IMR-90 (cell line): ENCODE results near the gene FTO. TPM values are rescaled to one million over a fixed set of nuclear protein-coding genes. Genes with fewer than 3 reads are reported as not detected.

ENCODE experiments used
- ATAC-seq: fragments of 200-7000 bp; cut with Tn5 transposase; 2 replicates; pipeline ENCODE4 v1.9.1; 2020; ENCODE audit warnings: low read depth, mild to moderate bottlenecking, moderate library complexity
- BruUV-seq: library from RNA; stranded (reverse); fragments of 400-500 nt; replicated peaks from 2 replicates; lab custom pipeline; 2021; lab: Mats Ljungman, UMichigan
- CTCF ChIA-PET: fragments of 300-600 bp; formaldehyde crosslinking; extraction: SDS; loops from one replicate; lab custom pipeline; 2021; ENCODE audit warnings: antibody characterized with exemption; lab: Yijun Ruan, JAX
- POLR2A ChIA-PET: fragments of 300-600 bp; sonication (Branson Sonifier 250); formaldehyde crosslinking; loops from one replicate; lab custom pipeline; 2022; ENCODE audit warnings: antibody characterized with exemption; ENCODE audit not compliant: unreplicated experiment; lab: Charles Lee
- DNase-seq: peaks from one replicate; pipeline ENCODE4 v3.0.0; 2013
- H2AFZ ChIP-seq: replicated peaks from 2 replicates; pipeline ENCODE3; 2013; ENCODE audit warnings: low read length, mild to moderate bottlenecking; ENCODE audit not compliant: poor library complexity
- H2AK5ac ChIP-seq: 2 replicates; pipeline ENCODE4 v1.6.1; 2013; ENCODE audit warnings: low read depth, low read length, inconsistent platforms
- H2AK9ac ChIP-seq: replicated peaks from 2 replicates; pipeline ENCODE3; 2013; ENCODE audit warnings: mild to moderate bottlenecking, low read depth, low read length, moderate library complexity; ENCODE audit not compliant: poor library complexity
- H2BK120ac ChIP-seq: 2 replicates; pipeline ENCODE4 v1.6.1; 2013; ENCODE audit warnings: low read depth, low read length, inconsistent platforms
- H2BK15ac ChIP-seq: 3 replicates; pipeline ENCODE4 v1.6.1; 2013; ENCODE audit warnings: low read depth, low read length, inconsistent platforms
- H2BK20ac ChIP-seq: 2 replicates; pipeline ENCODE4 v1.6.1; 2013; ENCODE audit warnings: low read depth, mild to moderate bottlenecking, inconsistent platforms, low read length, moderate library complexity
- H2BK5ac ChIP-seq: 2 replicates; pipeline ENCODE4 v1.6.1; 2013; ENCODE audit warnings: mild to moderate bottlenecking, low read depth, low read length, inconsistent platforms; ENCODE audit not compliant: poor library complexity, severe bottlenecking
- H3K14ac ChIP-seq: replicated peaks from 2 replicates; pipeline ENCODE4 v1.6.1; 2013; ENCODE audit warnings: low read depth, low read length, inconsistent platforms
- H3K18ac ChIP-seq: 2 replicates; pipeline ENCODE4 v1.6.1; 2013; ENCODE audit warnings: low read depth, low read length, control low read depth
- H3K23ac ChIP-seq: 2 replicates; pipeline ENCODE4 v1.6.1; 2013; ENCODE audit warnings: low read depth, low read length, inconsistent platforms
- H3K27ac ChIP-seq: 2 replicates; pipeline ENCODE4 v1.5.1; 2013; ENCODE audit warnings: mild to moderate bottlenecking, control low read depth, low read length; ENCODE audit not compliant: insufficient read depth
- H3K27me3 ChIP-seq: 2 replicates; pipeline ENCODE4 v1.6.1; 2013; ENCODE audit warnings: low read length; ENCODE audit not compliant: control insufficient read depth, insufficient read depth
- H3K36me3 ChIP-seq: 2 replicates; pipeline ENCODE4 v1.6.1; 2013; ENCODE audit warnings: low read length, mixed read lengths; ENCODE audit not compliant: control insufficient read depth, insufficient read depth
- H3K4ac ChIP-seq: 2 replicates; pipeline ENCODE4 v1.6.1; 2013; ENCODE audit warnings: low read depth, low read length, inconsistent platforms
- H3K4me1 ChIP-seq: 2 replicates; pipeline ENCODE4 v1.6.1; 2013; ENCODE audit warnings: low read length, mixed read lengths; ENCODE audit not compliant: control insufficient read depth, insufficient read depth
- H3K4me2 ChIP-seq: 2 replicates; pipeline ENCODE4 v1.6.1; 2013; ENCODE audit warnings: low read depth, mild to moderate bottlenecking, control low read depth, low read length, moderate library complexity
- H3K4me3 ChIP-seq: 2 replicates; pipeline ENCODE4 v1.5.1; 2013; ENCODE audit warnings: low read depth, mild to moderate bottlenecking, control low read depth, low read length, moderate library complexity; ENCODE audit not compliant: insufficient read depth
- H3K56ac ChIP-seq: 2 replicates; pipeline ENCODE4 v1.6.1; 2013; ENCODE audit warnings: low read length, inconsistent platforms; ENCODE audit not compliant: insufficient read depth; ENCODE audit errors: extremely low read depth
- H3K79me1 ChIP-seq, 2 experiments: 2 replicates each; pipeline ENCODE4 v1.6.1; 2013; ENCODE audit warnings: low read length in 2 of 2, inconsistent platforms in 1 of 2, low read depth in 1 of 2
- H3K9ac ChIP-seq: 2 replicates; pipeline ENCODE4 v1.6.1; 2013; ENCODE audit warnings: low read depth, low read length, control low read depth
- H3K9me1 ChIP-seq: 2 replicates; pipeline ENCODE4 v1.6.1; 2013; ENCODE audit warnings: low read length, inconsistent platforms; ENCODE audit not compliant: insufficient read depth
- H3K9me3 ChIP-seq: 2 replicates; pipeline ENCODE4 v1.6.1; 2013; ENCODE audit warnings: low read length; ENCODE audit not compliant: control insufficient read depth, insufficient read depth
- H4K20me1 ChIP-seq: 2 replicates; pipeline ENCODE4 v1.6.1; 2013; ENCODE audit warnings: low read length, inconsistent platforms; ENCODE audit not compliant: insufficient read depth
- H4K5ac ChIP-seq: 2 replicates; pipeline ENCODE4 v1.6.1; 2013; ENCODE audit warnings: mild to moderate bottlenecking, low read depth, low read length, control low read depth
- H4K8ac ChIP-seq, 2 experiments: 2 replicates each; pipeline ENCODE4 v1.6.1; 2013; ENCODE audit warnings: low read depth in 2 of 2, low read length in 2 of 2, control low read depth in 1 of 2, inconsistent platforms in 1 of 2
- H4K91ac ChIP-seq: 2 replicates; pipeline ENCODE4 v1.6.1; 2013; ENCODE audit warnings: low read depth, low read length, inconsistent platforms; ENCODE audit not compliant: insufficient read depth
- BHLHE40 ChIP-seq: fragments of 150-350 bp; IDR thresholded peaks from 2 replicates; pipeline ENCODE4 v1.6.1; 2016; ENCODE audit warnings: mild to moderate bottlenecking, low read depth, low read length
- CEBPB ChIP-seq: IDR thresholded peaks from 2 replicates; pipeline ENCODE4 v1.6.1; 2012; ENCODE audit warnings: low read depth, low read length, improper control_type of control experiment
- CHD1 ChIP-seq: IDR thresholded peaks from 2 replicates; pipeline ENCODE4 v1.6.1; 2012; ENCODE audit warnings: low read depth, low read length, improper control_type of control experiment
- MAFK ChIP-seq: IDR thresholded peaks from 2 replicates; pipeline ENCODE4 v1.6.1; 2012; ENCODE audit warnings: low read depth, low read length, improper control_type of control experiment
- MXI1 ChIP-seq: IDR thresholded peaks from 2 replicates; pipeline ENCODE4 v1.6.1; 2012; ENCODE audit warnings: low read depth, mild to moderate bottlenecking, low read length, moderate library complexity, borderline replicate concordance
- POLR2A ChIP-seq: IDR thresholded peaks from 2 replicates; pipeline ENCODE4 v1.6.1; 2012; ENCODE audit warnings: mild to moderate bottlenecking, low read depth, low read length
- RAD21 ChIP-seq: IDR thresholded peaks from 2 replicates; pipeline ENCODE4 v1.6.1; 2012; ENCODE audit warnings: low read length, improper control_type of control experiment
- RFX5 ChIP-seq: IDR thresholded peaks from 2 replicates; pipeline ENCODE4 v1.8.0; 2012; ENCODE audit warnings: low read depth, mild to moderate bottlenecking, low read length, moderate library complexity
- SMC3 ChIP-seq: fragments of 150-350 bp; IDR thresholded peaks from 2 replicates; pipeline ENCODE4 v1.6.1; 2016; ENCODE audit warnings: low read depth, mild to moderate bottlenecking, antibody characterized with exemption, low read length, moderate library complexity
- USF2 ChIP-seq: fragments of 150-350 bp; IDR thresholded peaks from 2 replicates; pipeline ENCODE4 v1.6.1; 2017; ENCODE audit warnings: mild to moderate bottlenecking, antibody characterized with exemption, low read length, low read depth
- WGBS, 2 experiments: methylation state at CpG; one replicate each; pipeline versions ENCODE4 v1.1.5 to v1.1.7; 2013; ENCODE audit warnings: missing lambda C conversion rate in 2 of 2; ENCODE audit not compliant: insufficient read length in 1 of 2; ENCODE audit errors: extremely low coverage in 2 of 2; 5-methylcytosine and 5-hydroxymethylcytosine counted together
- dilution Hi-C: fragments of 300-500 bp; cut with HindIII; formaldehyde crosslinking; loops from one replicate; pipeline ENCODE4 v1.14.3; 2018; ENCODE audit warnings: low sequenced_read_pairs; ENCODE audit not compliant: unreplicated experiment
- in situ Hi-C: fragments of 300-500 bp; cut with MboI; formaldehyde crosslinking; loops from 3 replicates; pipeline ENCODE4 v1.14.3; 2019; ENCODE audit warnings: low sequenced_read_pairs, inconsistent platforms, mixed read lengths
- intact Hi-C: fragments of 100-400 bp; cut with micrococcal nuclease; formaldehyde crosslinking; loops from 2 replicates; pipeline ENCODE4 v1.10.0; 2022
- polyA plus RNA-seq, 3 experiments: library from polyadenylated mRNA; depleted of rRNA; stranded (reverse); fragments of >200 nt; gene quantifications; 2 replicates each; pipeline ENCODE4 v1.2.3, GENCODE V29; 2012; ENCODE audit warnings: low replicate concordance in 1 of 3
- total RNA-seq: library from RNA; depleted of rRNA; stranded (reverse); fragments of >200 nt; gene quantifications from 2 replicates; pipeline ENCODE4 v1.2.3, GENCODE V29; 2012
- TF ChIP-seq, protein P1 (sequence below): conservative IDR thresholded peaks from 2 replicates; pipeline ENCODE4 v1.5.1; 2012; ENCODE audit warnings: mild to moderate bottlenecking, low read depth, low read length, improper control_type of control experiment

Gene FTO
- total and polyA plus RNA-seq, 2 of the 4 experiments (the other 2 are of a cell fraction) = 70.3 to 132 TPM

GRCh38 chr16:53812914-53813313, 109.0 kb downstream of the FTO start:
- Histone ChIP-seq H4K20me1 (no peaks in the 10 kb centered on the region), H4K91ac (no peak overlapping the region), H3K27ac (no peak overlapping the region), H3K56ac (no peak overlapping the region), H3K4me2 (no peak overlapping the region), H2AK9ac (no peak overlapping the region), H4K8ac (no peak overlapping the region), H3K79me1 (peaks cover 40 to 44% of the 10 kb centered on the region in 2 experiments), H3K14ac (no peak overlapping the region), H2BK120ac (no peak overlapping the region), H2AFZ (no peak overlapping the region), H2AK5ac (no peak overlapping the region), H4K5ac (no peak overlapping the region), H3K4me1 (peaks cover 16% of the 10 kb centered on the region), H3K9ac (no peak overlapping the region), H3K36me3 (peaks cover 3% of the 10 kb centered on the region; the same call in 1 of the 2 replicates), H3K27me3 (no peaks in the 10 kb centered on the region), H3K4me3 (no peak overlapping the region), H2BK20ac (no peak overlapping the region), H3K9me1 (peaks cover 11% of the 10 kb centered on the region; the same call in 1 of the 2 replicates), H2BK5ac (no peak overlapping the region), H3K18ac (no peak overlapping the region), H3K23ac (no peak overlapping the region), H2BK15ac (no peak overlapping the region), H3K9me3 (no peaks in the 10 kb centered on the region), H3K4ac (no peak overlapping the region)
- in situ Hi-C loops = no loop called here
- BruUV-seq = no TSS peak
- dilution Hi-C loops = no loop called here
- TF ChIP-seq RFX5 (no peak), CEBPB (no peak), POLR2A (no peak), BHLHE40 (no peak), MXI1 (no peak), MAFK (no peak), USF2 (no peak), SMC3 (no peak), RAD21 (no peak), CHD1 (no peak)
- TF ChIP-seq, protein P1, sequence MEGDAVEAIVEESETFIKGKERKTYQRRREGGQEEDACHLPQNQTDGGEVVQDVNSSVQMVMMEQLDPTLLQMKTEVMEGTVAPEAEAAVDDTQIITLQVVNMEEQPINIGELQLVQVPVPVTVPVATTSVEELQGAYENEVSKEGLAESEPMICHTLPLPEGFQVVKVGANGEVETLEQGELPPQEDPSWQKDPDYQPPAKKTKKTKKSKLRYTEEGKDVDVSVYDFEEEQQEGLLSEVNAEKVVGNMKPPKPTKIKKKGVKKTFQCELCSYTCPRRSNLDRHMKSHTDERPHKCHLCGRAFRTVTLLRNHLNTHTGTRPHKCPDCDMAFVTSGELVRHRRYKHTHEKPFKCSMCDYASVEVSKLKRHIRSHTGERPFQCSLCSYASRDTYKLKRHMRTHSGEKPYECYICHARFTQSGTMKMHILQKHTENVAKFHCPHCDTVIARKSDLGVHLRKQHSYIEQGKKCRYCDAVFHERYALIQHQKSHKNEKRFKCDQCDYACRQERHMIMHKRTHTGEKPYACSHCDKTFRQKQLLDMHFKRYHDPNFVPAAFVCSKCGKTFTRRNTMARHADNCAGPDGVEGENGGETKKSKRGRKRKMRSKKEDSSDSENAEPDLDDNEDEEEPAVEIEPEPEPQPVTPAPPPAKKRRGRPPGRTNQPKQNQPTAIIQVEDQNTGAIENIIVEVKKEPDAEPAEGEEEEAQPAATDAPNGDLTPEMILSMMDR = no peak
- ATAC-seq (no peak), DNase-seq (no peak)
- POLR2A ChIA-PET = no interaction called here
- CTCF ChIA-PET = no interaction called here
- intact Hi-C loops = no loop called here
- WGBS, 2 experiments = 100% methylated on average over 1 of the region's 2 CpGs; no CpG with 5 or more reads in 1 of the 2 experiments
